Measurements from ENCODE around the gene C5orf58.
A peak's percentile ranks its signal among the peaks of the same experiment; 100 is the strongest.
"Not testable (repeated sequence)": the region's sequence is repeated elsewhere in the genome, so short reads cannot be mapped to it uniquely, and the experiment has no call there.

C5orf58 gene

GRCh38 chr5:170225326-170226128 is 7.3 kb upstream of the C5orf58 start:
- peak; percentile 83 for DNase-seq

GRCh38 chr5:170226129-170226615 is 6.6 kb upstream of the C5orf58 start:
- no peak for DNase-seq

GRCh38 chr5:170226661-170227060 is 6.1 kb upstream of the C5orf58 start:
- DNase-seq, result no peak

- no peak for DNase-seq
Observed at GRCh38 chr5:170228762-170229435, 3.9 kb upstream of the C5orf58 start.

- DNase-seq, result no peak
Observed at GRCh38 chr5:170233358-170233892, 640 bp downstream of the C5orf58 start.

GRCh38 chr5:170235876-170236864 is 3.4 kb downstream of the C5orf58 start:
- DNase-seq, result no peak

GRCh38 chr5:170238456-170239196 is 5.8 kb downstream of the C5orf58 start:
- DNase-seq, result no peak

GRCh38 chr5:170245436-170245835 is 12.7 kb downstream of the C5orf58 start:
- DNase-seq, result not testable (repeated sequence)

GRCh38 chr5:170246126-170246870 is 13.5 kb downstream of the C5orf58 start:
- DNase-seq, result no peak

- no peak for DNase-seq
Observed at GRCh38 chr5:170247363-170247762, 14.6 kb downstream of the C5orf58 start.

GRCh38 chr5:170248172-170248930 is 15.6 kb downstream of the C5orf58 start:
- no peak for DNase-seq

- DNase-seq, result not testable (repeated sequence)
Observed at GRCh38 chr5:170248931-170249227, 16.1 kb downstream of the C5orf58 start.

GRCh38 chr5:170249355-170249754 is 16.6 kb downstream of the C5orf58 start:
- DNase-seq, result no peak

GRCh38 chr5:170250810-170251317 is 18.1 kb downstream of the C5orf58 start:
- no peak for DNase-seq

- DNase-seq, result no peak
Observed at GRCh38 chr5:170251462-170251861, 18.7 kb downstream of the C5orf58 start.

- DNase-seq, result no peak
Observed at GRCh38 chr5:170252109-170252508, 19.3 kb downstream of the C5orf58 start.

GRCh38 chr5:170252720-170253350 is 20.1 kb downstream of the C5orf58 start:
- DNase-seq, result no peak

- peak; percentile 78 for DNase-seq
Observed at GRCh38 chr5:170254056-170254455, 21.3 kb downstream of the C5orf58 start.

GRCh38 chr5:170256571-170256970 is 23.8 kb downstream of the C5orf58 start:
- no peak for DNase-seq

GRCh38 chr5:170257370-170257769 is 24.6 kb downstream of the C5orf58 start:
- no peak for DNase-seq
